GM18511 (cell line): ENCODE results near the gene EPS8L2.

Source experiments
- ATAC-seq: cut with Tn5 transposase; IDR thresholded peaks from one replicate; pipeline ENCODE4 v1.9.1; 2021; ENCODE audit warnings: mild to moderate bottlenecking, moderate library complexity; ENCODE audit not compliant: unreplicated experiment

The EPS8L2 gene

DNA sequence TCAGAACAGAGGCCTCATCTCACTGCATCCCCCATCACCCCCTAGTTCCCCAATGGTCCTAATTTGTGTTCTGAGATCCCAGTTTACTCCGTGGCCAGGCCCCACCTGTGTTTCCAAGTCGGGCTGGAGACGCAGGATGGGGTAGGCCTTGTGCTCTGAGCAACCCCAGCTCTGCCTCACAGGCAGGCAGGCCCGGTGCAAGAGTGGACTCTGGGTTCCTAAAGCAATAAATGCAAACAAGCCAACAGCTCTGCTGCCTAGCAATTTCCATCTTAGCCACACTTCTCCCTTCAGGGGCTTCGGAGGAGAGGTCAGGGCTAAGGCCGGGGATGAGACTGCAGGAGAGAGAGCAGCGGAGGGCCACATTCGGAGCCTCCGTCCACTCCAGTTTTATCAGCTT lies 2.5 kb upstream of the EPS8L2 start:
- no peak for ATAC-seq

- no peak for ATAC-seq
These were observed 1.8 kb upstream of the EPS8L2 start for GRCh38 chr11:704228-704674.

GRCh38 chr11:704781-705645 lies 1.0 kb upstream of the EPS8L2 start:
- no peak for ATAC-seq

DNA sequence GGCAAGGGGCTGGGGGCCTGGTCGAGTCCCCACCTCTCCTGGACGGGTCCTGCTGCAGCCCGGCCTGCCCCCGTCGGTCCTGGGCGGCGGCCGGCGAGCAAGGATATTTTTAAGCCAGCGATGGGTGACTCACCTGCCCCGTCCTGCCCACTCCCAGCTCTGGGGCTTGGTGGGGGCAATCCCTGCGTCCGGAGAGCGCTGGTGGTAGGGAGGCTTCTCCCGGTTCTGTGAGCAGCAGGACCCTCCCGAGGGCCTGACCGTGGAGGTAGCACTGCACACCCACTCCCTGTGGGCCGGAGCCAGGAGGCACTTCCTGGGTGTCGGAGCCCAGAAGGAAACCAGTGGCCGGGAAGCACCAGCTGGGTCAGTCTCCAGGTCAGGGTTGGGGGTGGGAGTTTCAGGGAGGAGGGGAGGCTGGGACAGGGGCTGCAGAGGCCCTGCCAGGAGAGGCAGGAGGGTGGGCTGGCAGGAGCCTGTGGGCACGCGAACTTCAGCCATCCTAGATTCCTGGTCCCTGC lies 467 bp downstream of the EPS8L2 start:
- ATAC-seq, result no peak

DNA sequence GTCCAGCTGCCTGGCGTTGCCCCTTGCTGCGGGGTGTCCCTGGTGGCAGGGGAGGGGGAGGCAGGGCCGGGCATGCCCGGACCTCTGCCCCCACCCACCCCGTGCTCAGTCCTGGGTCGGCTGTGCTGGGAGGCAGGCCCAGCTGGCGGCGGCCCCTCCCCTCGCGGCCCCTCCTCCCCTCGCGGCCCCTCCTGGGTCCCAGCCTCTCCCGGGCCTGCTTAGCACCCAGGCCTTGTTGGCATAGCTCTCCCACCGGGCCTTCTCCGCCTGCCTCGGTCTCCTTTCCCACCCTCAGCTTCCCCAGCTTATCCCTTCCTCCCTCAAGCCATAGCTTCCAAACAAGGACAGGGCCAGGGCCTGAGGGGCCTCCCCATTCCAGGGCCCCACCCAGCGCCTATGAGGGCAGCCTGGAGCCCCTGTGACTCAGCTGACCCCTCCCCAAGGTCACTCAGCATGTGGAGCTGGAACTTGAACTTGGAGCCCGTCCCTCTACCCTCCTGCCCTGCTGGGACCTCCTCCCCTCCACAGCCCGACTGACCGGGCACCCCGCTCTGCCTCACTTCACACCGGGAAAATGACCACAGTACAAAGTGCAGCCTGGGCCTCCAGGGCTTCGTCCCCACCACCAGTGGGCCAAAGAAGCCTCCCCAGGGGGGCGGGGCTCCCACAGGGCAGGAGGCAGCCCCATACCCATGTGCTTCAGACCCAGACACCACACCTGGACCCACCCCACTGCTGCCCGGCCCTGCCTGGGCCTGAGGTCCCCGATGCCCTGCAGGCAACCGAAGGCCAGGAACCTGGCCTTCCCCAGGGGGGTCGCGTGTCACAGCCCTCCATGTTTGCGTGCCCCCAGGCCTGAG lies 1.2 kb downstream of the EPS8L2 start:
- ATAC-seq, result no peak

DNA sequence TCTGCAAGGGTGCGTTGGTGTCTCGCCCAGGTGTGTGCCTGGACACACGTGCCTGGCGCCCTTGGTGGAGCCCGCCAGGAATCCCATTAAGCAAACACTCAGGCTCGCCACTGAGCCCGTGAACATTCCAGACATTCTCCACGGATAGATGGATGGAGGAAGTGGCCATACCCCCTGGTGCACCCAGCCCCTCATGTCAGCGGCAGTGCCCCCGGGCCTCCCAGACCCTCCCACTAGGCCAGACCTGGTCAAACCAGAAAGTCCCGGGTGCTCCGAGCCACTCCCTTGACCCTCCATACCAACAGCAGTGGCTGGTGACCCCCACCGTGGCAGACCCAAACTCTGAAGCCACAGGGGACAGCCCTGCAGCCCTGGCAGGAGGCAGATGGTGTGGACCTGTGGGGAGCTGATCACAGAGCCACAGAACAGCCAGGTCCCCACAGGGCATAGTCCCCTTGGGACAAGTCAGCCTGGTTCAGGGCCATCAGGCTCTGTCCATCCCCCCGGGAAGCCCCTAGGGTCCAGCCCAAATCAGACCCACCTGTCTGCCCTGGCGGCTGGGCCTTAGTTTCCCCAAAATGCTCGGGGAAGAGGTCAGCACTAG lies 1.9 kb downstream of the EPS8L2 start:
- ATAC-seq, result no peak

DNA sequence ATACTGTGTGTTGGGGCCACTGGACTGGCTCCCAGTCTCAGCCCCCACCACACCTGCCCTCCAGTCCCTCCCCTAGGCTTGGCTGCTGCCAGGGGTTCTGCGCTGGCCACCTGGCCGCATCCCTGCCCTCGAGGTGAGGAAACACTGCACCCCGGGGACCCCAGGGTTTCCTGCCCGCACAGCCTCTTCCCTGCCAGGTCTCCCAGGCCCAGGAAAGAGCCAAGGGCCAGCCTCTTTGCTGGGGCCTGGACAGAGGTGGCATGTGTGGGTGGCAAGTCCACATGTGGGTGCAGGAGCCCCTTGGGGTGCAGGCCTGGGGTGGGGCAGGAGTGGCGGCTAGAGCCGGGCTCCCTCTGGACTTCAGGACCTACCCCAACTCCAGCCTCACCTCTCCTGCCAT lies 2.5 kb downstream of the EPS8L2 start:
- ATAC-seq, result no peak

DNA sequence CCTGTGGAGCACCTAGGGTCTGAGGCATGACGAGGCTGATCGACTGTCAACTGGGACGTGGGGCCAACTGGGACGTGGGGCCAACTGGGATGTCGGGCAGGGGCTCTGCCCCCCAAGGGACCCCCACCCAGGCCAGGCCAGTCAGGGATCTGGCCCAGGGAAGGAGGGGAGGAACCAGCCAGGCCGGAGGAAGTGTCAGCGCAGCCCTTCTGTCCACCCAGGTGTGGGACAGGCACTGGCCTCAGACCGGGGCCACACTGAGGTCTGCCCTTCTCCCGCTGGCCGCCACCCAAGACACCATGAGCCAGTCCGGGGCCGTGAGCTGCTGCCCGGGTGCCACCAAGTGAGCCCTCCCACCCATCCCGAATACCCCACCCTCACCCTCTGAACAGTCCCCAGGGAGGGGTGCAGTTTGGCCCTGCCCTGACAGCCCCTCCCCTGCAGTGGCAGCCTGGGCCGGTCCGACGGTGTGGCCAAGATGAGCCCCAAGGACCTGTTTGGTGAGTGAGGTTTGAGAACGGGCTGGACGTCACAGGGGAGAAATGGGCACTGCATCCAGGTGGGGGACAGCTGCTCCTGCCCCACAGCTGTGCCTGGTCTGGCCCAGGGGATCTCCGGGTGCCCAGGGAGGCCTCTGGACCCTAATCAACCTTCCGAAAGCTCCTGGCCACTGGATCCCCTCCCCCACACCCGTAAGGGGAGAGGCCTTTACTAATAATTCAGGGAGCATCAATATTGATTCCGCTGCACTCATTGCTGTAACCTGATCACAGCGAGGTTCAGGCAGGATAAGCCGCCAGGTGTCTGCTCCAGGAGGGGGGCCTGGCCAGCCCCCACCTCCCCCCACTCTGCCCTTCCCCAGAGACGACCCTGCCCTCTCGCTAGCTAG lies 3.3 kb downstream of the EPS8L2 start:
- ATAC-seq, result no peak

GRCh38 chr11:714436-714835 lies 8.4 kb downstream of the EPS8L2 start:
- no peak for ATAC-seq

GRCh38 chr11:719214-720016 lies 13.4 kb downstream of the EPS8L2 start:
- ATAC-seq, result no peak

DNA sequence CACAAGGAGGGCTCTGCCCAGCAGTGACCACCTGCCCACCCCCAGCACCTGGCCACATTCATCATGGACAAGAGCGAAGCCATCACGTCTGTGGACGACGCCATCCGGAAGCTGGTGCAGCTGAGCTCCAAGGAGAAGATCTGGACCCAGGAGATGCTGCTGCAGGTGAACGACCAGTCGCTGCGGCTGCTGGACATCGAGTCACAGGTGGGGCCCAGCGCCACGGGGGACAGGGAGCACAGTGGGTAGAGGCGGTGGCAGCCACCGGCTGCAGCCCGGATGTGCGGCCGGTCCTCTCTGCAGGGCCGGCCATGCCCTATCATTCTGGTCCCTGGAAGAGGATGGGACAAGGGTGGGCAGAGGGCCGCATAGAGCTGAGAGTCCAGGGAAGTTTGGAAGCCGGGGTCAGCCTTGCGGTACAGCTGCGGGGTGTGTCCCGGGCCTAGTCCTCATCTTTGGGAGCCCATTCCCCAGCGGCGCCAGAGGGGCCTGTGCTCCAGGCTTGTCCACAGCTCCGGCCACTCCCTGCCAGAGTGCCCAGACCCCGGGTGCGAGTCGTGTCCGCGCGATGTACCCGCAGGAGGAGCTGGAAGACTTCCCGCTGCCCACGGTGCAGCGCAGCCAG lies 14.1 kb downstream of the EPS8L2 start:
- ATAC-seq, result no peak

DNA sequence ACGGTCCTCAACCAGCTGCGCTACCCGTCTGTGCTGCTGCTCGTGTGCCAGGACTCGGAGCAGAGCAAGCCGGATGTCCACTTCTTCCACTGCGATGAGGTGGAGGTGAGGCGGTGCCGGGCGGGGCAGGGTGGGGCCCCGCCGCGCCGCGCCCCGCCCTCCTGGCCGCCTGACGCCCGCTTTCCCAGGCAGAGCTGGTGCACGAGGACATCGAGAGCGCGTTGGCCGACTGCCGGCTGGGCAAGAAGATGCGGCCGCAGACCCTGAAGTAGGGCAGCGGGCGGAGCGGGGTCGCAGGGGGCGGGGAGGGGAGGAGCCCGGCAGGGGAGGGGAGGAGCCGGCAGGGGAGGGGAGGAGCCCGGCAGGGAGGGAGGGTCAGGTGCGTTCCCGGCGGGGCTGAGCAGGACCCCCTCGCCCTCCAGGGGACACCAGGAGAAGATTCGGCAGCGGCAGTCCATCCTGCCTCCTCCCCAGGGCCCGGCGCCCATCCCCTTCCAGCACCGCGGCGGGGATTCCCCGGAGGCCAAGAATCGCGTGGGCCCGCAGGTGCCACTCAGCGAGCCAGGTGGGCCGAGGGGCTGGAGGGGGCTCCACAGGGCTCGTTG lies 14.7 kb downstream of the EPS8L2 start:
- ATAC-seq, result no peak

- ATAC-seq, result no peak
These were observed 15.3 kb downstream of the EPS8L2 start for GRCh38 chr11:721247-721740.

GRCh38 chr11:721741-722345 lies 15.8 kb downstream of the EPS8L2 start:
- ATAC-seq, result no peak

- ATAC-seq, result no peak
These were observed 16.3 kb downstream of the EPS8L2 start for GRCh38 chr11:722346-722811.

GRCh38 chr11:723120-723883 lies 17.3 kb downstream of the EPS8L2 start:
- ATAC-seq, result no peak
